Activated T-cell treated with anti-CD3 and anti-CD28 coated beads, Interleukin-2, amount 50 U/mL, for 4 hours (primary cell): ENCODE measurements around the gene SCN3B. TPM values are rescaled to one million over a fixed set of nuclear protein-coding genes. Genes with fewer than 3 reads are reported as not detected.

Experiments
- ATAC-seq, 2 donors: fragments of 200-7000 bp; cut with Tn5 transposase; one replicate each; pipeline ENCODE4 v1.10.0; 2021
- DNase-seq: peaks from one replicate; pipeline ENCODE4 v3.0.0-alpha.2; 2020
- H3K27me3 Mint-ChIP-seq: one replicate; pipeline ENCODE4 v1.8.0; 2021; ENCODE audit warnings: low read depth, mixed read lengths
- H3K36me3 Mint-ChIP-seq: one replicate; pipeline ENCODE4 v1.8.0; 2022; ENCODE audit warnings: mixed read lengths; ENCODE audit not compliant: insufficient read depth
- H3K4me1 Mint-ChIP-seq: one replicate; pipeline ENCODE4 v1.8.0; 2021; ENCODE audit warnings: low read depth, mixed read lengths
- H3K4me3 Mint-ChIP-seq: one replicate; pipeline ENCODE4 v1.8.0; 2021; ENCODE audit warnings: mild to moderate bottlenecking, moderate library complexity, mixed read lengths
- H3K9me3 Mint-ChIP-seq: one replicate; pipeline ENCODE4 v1.8.0; 2021; ENCODE audit warnings: mixed read lengths
- total RNA-seq, 3 donors: library from RNA; stranded (reverse); gene quantifications; one replicate each; pipeline ENCODE4 v1.2.1, GENCODE V29; 2021

The SCN3B gene
- total RNA-seq = not detected

- DNase-seq (no peak), ATAC-seq (peak; percentile 72 to 74)
- H3K27me3 Mint-ChIP-seq = peaks cover 48% of the 10 kb centered on the region
- H3K36me3 Mint-ChIP-seq = peaks cover 2% of the 10 kb centered on the region
- peaks cover 12% of the 10 kb centered on the region for H3K9me3 Mint-ChIP-seq
- peak within 1 kb of the TSS; percentile 70 for H3K4me3 Mint-ChIP-seq
- H3K4me1 Mint-ChIP-seq = peaks cover 21% of the 10 kb centered on the region
These were observed at the start of gene SCN3B for GRCh38 chr11:123654566-123655081. SCN3B (minus strand) TSS chr11:123654624; CDS start chr11:123653801, 823 bp downstream.

GRCh38 chr11:123702696-123703095, 48.3 kb upstream of the SCN3B start:
- Mint-ChIP-seq H3K27me3 (peaks cover 29% of the 10 kb centered on the region), H3K9me3 (no peaks in the 10 kb centered on the region), H3K36me3 (no peaks in the 10 kb centered on the region), H3K4me1 (no peaks in the 10 kb centered on the region), H3K4me3 (no peak overlapping the region)
- DNase-seq (no peak), ATAC-seq (no peak)

- Mint-ChIP-seq H3K9me3 (no peaks in the 10 kb centered on the region), H3K27me3 (peaks cover 30% of the 10 kb centered on the region), H3K4me1 (no peaks in the 10 kb centered on the region), H3K36me3 (no peaks in the 10 kb centered on the region), H3K4me3 (no peak overlapping the region)
- DNase-seq = no peak
- ATAC-seq = no peak
These were observed 47.7 kb upstream of the SCN3B start for GRCh38 chr11:123702139-123702538.

- H3K27me3 Mint-ChIP-seq = peaks cover 34% of the 10 kb centered on the region
- no peaks in the 10 kb centered on the region for H3K36me3 Mint-ChIP-seq
- H3K4me3 Mint-ChIP-seq = no peak overlapping the region
These were observed 46.3 kb upstream of the SCN3B start for GRCh38 chr11:123700772-123701171.

GRCh38 chr11:123698546-123699127, 44.2 kb upstream of the SCN3B start:
- DNase-seq = no peak
- Mint-ChIP-seq H3K4me3 (no peak overlapping the region), H3K27me3 (peaks cover 36% of the 10 kb centered on the region), H3K4me1 (no peaks in the 10 kb centered on the region), H3K36me3 (no peaks in the 10 kb centered on the region), H3K9me3 (no peaks in the 10 kb centered on the region)
- ATAC-seq = no peak

More at GRCh38 chr11:123700772-123701171, 46.3 kb upstream of the SCN3B start:
- Mint-ChIP-seq H3K9me3 (no peaks in the 10 kb centered on the region), H3K4me1 (no peaks in the 10 kb centered on the region)
- DNase-seq = no peak
- no peak for ATAC-seq

GRCh38 chr11:123696183-123696582, 41.8 kb upstream of the SCN3B start:
- no peak for DNase-seq
- no peak overlapping the region for H3K4me3 Mint-ChIP-seq
- H3K9me3 Mint-ChIP-seq = no peaks in the 10 kb centered on the region
- H3K4me1 Mint-ChIP-seq = no peaks in the 10 kb centered on the region
- H3K36me3 Mint-ChIP-seq = no peaks in the 10 kb centered on the region
- H3K27me3 Mint-ChIP-seq = peaks cover 27% of the 10 kb centered on the region
- no peak for ATAC-seq

GRCh38 chr11:123695231-123695630, 40.8 kb upstream of the SCN3B start:
- H3K4me3 Mint-ChIP-seq = no peak overlapping the region
- no peaks in the 10 kb centered on the region for H3K9me3 Mint-ChIP-seq
- H3K27me3 Mint-ChIP-seq = peaks cover 32% of the 10 kb centered on the region
- no peak for DNase-seq
- no peak for ATAC-seq
- H3K36me3 Mint-ChIP-seq = no peaks in the 10 kb centered on the region
- H3K4me1 Mint-ChIP-seq = no peaks in the 10 kb centered on the region

- H3K9me3 Mint-ChIP-seq = no peaks in the 10 kb centered on the region
These were observed 40.1 kb upstream of the SCN3B start for GRCh38 chr11:123694551-123694950.

GRCh38 chr11:123692961-123693360, 38.5 kb upstream of the SCN3B start:
- ATAC-seq (no peak), DNase-seq (no peak)
- Mint-ChIP-seq H3K36me3 (no peaks in the 10 kb centered on the region), H3K4me3 (no peak overlapping the region), H3K4me1 (no peaks in the 10 kb centered on the region), H3K27me3 (peaks cover 21% of the 10 kb centered on the region), H3K9me3 (no peaks in the 10 kb centered on the region)

More at GRCh38 chr11:123694551-123694950, 40.1 kb upstream of the SCN3B start:
- Mint-ChIP-seq H3K4me1 (no peaks in the 10 kb centered on the region), H3K36me3 (no peaks in the 10 kb centered on the region), H3K4me3 (no peak overlapping the region), H3K27me3 (peaks cover 31% of the 10 kb centered on the region)
- no peak for ATAC-seq
- no peak for DNase-seq

- H3K4me3 Mint-ChIP-seq = no peak overlapping the region
- no peaks in the 10 kb centered on the region for H3K9me3 Mint-ChIP-seq
- no peaks in the 10 kb centered on the region for H3K4me1 Mint-ChIP-seq
- H3K27me3 Mint-ChIP-seq = peaks cover 12% of the 10 kb centered on the region
- H3K36me3 Mint-ChIP-seq = no peaks in the 10 kb centered on the region
- no peak for DNase-seq
- peak; percentile 51 to 63 for ATAC-seq
These were observed 36.1 kb upstream of the SCN3B start for GRCh38 chr11:123690485-123690884.

GRCh38 chr11:123684601-123685000, 30.2 kb upstream of the SCN3B start:
- Mint-ChIP-seq H3K4me1 (peaks cover 10% of the 10 kb centered on the region), H3K36me3 (no peaks in the 10 kb centered on the region), H3K4me3 (no peak overlapping the region), H3K27me3 (peaks cover 4% of the 10 kb centered on the region), H3K9me3 (no peaks in the 10 kb centered on the region)
- ATAC-seq = no peak
- DNase-seq = no peak

GRCh38 chr11:123683428-123684170, 29.2 kb upstream of the SCN3B start:
- DNase-seq (no peak), ATAC-seq (no peak)
- no peaks in the 10 kb centered on the region for H3K36me3 Mint-ChIP-seq
- H3K27me3 Mint-ChIP-seq = peaks cover 4% of the 10 kb centered on the region
- no peaks in the 10 kb centered on the region for H3K9me3 Mint-ChIP-seq
- peaks cover 10% of the 10 kb centered on the region for H3K4me1 Mint-ChIP-seq
- no peak overlapping the region for H3K4me3 Mint-ChIP-seq

GRCh38 chr11:123682696-123683410, 28.4 kb upstream of the SCN3B start:
- Mint-ChIP-seq H3K36me3 (no peaks in the 10 kb centered on the region), H3K27me3 (peaks cover 4% of the 10 kb centered on the region), H3K9me3 (no peaks in the 10 kb centered on the region), H3K4me3 (no peak overlapping the region), H3K4me1 (peaks cover 10% of the 10 kb centered on the region)
- no peak for ATAC-seq
- DNase-seq = no peak

- Mint-ChIP-seq H3K27me3 (peaks cover 2% of the 10 kb centered on the region), H3K36me3 (no peaks in the 10 kb centered on the region), H3K9me3 (no peaks in the 10 kb centered on the region), H3K4me3 (no peak overlapping the region), H3K4me1 (peaks cover 10% of the 10 kb centered on the region)
- ATAC-seq = peak; percentile 95 to 96
- DNase-seq = no peak
These were observed 26.6 kb upstream of the SCN3B start for GRCh38 chr11:123681030-123681429.
